GM13976 (cell line): Measurements from ENCODE around the gene TP53BP2.
"Not testable (repeated sequence)": the region's sequence is repeated elsewhere in the genome, so short reads cannot be mapped to it uniquely, and the experiment has no call there.

ENCODE experiments used
- DNase-seq: peaks from one replicate; pipeline ENCODE4 v3.0.0; 2012; ENCODE audit warnings: low spot score
- in situ Hi-C: fragments of 300-500 bp; cut with MboI; formaldehyde crosslinking; loops from one replicate; pipeline ENCODE4 v1.12.0; 2022; ENCODE audit warnings: low sequenced_read_pairs, mixed read lengths, inconsistent platforms; ENCODE audit not compliant: unreplicated experiment
- TF ChIP-seq, protein P1 (sequence below): IDR thresholded peaks from 2 replicates; pipeline ENCODE4 v1.5.1; 2012; ENCODE audit warnings: borderline replicate concordance, mild to moderate bottlenecking; ENCODE audit not compliant: insufficient read depth; ENCODE audit errors: extremely low read depth, missing control alignments, control extremely low read depth

TP53BP2 gene

DNA sequence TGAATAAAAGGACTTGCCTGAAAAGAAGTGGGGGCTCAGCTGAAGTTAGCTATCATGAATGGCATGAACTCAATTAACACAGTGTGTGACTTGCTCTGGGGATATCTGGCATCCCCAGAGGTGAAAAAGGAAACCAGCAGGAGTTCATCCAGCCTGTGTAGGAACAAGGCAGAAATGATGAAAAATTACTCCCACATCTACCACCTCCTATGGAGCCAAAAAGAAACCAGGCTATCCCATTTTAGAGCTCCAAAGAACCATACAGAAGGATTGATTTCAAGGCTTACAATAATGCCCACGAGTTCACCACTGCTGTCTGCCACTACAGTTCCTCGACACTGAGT is 25.3 kb downstream of the TP53BP2 start:
- in situ Hi-C loops, result loop anchor here (25.0 kb wide), 1 partner anchor 517 kb away; the partner anchor contains the start of gene NVL
- DNase-seq, result no peak
- TF ChIP-seq, protein P1, sequence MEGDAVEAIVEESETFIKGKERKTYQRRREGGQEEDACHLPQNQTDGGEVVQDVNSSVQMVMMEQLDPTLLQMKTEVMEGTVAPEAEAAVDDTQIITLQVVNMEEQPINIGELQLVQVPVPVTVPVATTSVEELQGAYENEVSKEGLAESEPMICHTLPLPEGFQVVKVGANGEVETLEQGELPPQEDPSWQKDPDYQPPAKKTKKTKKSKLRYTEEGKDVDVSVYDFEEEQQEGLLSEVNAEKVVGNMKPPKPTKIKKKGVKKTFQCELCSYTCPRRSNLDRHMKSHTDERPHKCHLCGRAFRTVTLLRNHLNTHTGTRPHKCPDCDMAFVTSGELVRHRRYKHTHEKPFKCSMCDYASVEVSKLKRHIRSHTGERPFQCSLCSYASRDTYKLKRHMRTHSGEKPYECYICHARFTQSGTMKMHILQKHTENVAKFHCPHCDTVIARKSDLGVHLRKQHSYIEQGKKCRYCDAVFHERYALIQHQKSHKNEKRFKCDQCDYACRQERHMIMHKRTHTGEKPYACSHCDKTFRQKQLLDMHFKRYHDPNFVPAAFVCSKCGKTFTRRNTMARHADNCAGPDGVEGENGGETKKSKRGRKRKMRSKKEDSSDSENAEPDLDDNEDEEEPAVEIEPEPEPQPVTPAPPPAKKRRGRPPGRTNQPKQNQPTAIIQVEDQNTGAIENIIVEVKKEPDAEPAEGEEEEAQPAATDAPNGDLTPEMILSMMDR, result no peak

DNA sequence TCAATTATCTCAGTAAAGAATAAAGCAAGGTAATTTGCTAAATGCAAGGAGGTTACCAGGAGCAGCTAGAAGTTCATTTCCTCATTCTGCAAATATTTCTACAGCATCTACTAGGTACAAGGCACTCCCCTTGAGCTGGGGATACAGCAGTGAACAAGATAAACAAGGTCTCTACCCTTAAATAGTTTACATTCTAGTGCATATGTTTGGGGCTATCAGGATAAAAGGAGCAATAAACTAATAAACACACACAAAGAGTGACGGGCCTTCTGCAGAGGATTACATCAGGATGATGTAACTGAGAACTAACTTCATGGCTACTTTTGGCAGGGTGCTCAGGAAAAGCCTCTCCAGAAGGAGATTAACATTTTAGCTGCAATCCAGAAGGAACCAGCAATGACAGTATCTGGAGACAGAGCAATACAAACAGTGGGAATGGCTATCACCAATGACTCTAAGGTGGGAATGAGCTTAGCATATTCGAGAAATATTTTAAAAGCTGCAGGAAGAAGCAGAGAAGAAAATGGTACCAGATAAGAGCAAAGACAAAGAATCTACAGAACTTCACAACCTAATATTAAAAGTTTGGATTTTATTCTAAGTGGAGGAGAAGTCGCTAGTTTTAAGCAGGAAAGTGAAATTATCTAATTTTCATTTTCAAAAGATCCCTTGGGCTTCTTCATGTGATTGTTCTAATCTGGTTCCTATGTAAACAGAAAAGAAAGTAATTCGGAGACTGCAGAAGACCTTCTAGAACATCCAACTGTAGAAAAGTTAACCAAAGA is 25.8 kb downstream of the TP53BP2 start:
- no peak for DNase-seq
- in situ Hi-C loops, result loop anchor here (25.0 kb wide), 1 partner anchor 517 kb away; the partner anchor contains the start of gene NVL
- TF ChIP-seq, protein P1, result no peak

DNA sequence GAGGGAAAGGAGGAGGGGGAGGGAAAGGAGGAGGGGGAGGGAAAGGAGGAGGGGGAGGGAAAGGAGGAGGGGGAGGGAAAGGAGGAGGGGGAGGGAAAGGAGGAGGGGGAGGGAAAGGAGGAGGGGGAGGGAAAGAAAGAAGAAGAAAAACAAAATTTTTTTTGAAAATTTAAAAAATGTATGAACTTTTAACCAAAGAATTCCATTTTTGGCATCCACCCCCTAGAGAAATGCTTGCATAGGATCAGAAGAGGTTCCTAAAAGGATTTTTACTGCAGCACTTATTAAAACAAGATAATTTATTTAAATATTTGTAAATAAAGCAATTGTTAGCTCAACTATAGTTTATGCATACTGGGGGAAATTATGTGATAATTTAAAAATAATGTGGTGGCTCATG is 28.5 kb downstream of the TP53BP2 start:
- in situ Hi-C loops, result loop anchor here (25.0 kb wide), 1 partner anchor 520 kb away; the partner anchor contains the start of gene NVL
- not testable (repeated sequence) for DNase-seq

DNA sequence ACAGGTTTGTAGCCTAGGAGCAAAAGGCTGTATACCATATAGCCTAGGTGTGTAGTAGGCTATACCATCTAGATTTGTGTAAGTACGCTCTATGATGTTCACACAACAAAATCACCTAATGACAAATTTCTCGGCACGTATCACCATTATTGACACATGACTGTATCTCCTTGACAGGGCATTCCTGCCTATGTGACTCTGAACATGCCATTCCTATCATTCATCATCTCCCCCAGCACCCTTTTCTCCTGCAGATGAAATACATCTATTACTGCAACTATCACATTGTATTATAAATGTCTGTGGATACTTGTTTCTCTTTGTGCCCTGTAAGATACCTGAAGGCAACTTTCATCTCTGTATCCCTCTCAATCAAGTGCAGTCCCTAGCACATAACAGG is 29.9 kb downstream of the TP53BP2 start:
- no peak for DNase-seq
- in situ Hi-C loops, result loop anchor here (25.0 kb wide), 1 partner anchor 521 kb away; the partner anchor contains the start of gene NVL
- TF ChIP-seq, protein P1, result no peak

DNA sequence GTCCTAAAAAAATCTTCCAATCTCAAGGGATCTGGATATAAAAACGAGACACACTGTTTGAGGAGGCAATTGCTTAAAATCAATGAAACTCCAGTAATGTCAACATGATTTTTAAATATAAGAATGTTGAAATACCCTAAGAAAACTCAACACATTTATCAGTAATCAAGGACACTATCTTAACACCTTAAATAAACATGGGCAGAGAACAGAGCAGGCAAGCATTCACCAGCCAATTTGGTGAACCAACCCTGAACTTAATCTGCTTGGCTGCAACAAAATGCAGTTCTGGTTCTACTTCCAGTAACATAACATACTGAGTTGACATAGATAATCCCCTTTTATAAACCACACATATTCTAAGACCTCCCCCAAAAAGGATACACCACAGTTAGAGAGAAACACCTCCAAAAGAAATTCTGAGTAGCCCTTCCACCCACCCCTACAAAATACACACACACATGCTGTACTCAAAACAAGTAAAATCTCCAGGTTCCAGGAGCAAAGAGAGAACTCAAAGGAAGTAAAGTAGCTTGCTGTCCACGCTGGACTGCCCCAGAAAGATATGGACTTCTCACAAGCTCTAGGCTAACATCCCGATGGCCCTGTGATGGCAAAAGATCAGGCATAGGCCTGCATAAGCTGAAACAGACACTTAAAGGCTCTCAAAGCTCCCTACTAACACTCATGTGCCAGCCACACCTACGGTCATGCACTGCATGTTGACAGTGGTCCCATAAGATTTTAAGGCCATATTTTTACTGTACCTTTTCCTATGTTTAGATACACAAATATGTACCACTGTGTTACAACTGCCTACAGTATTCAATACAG is 30.5 kb downstream of the TP53BP2 start:
- DNase-seq, result no peak
- TF ChIP-seq, protein P1, result no peak
- in situ Hi-C loops, result loop anchor here (25.0 kb wide), 1 partner anchor 522 kb away; the partner anchor contains the start of gene NVL

DNA sequence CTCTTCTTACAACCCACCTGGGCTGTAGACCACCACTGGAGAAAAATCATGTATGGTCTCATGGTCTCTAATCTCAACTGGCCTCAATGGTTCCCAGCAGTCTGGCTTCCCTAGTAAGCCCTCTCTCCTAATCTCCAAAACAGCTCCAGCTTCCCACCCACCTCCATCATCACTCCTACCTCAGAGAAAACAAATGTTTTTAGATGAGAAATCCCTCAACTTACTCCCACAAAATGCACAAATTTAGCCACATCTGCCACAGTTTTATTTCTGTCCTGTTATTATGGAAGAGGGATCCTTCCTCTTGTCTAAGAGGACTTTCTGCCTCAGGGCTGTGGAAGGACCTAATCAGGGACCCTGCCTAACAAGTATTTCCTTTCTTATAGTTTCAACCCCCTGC is 32.1 kb downstream of the TP53BP2 start:
- DNase-seq, result no peak
- TF ChIP-seq, protein P1, result no peak
- in situ Hi-C loops, result loop anchor here (25.0 kb wide), 1 partner anchor 524 kb away; the partner anchor contains the start of gene NVL
